ENCODE measurements around the gene PDE1A.

Gene PDE1A

GRCh38 chr2:182426918-182427240, at the start of gene PDE1A:
PDE1A (minus strand) TSS chr2:182427036.
- no peak for DNase-seq

- DNase-seq, result no peak
Observed at GRCh38 chr2:182473635-182474034, 46.8 kb upstream of the PDE1A start.

GRCh38 chr2:182463760-182464159, 36.9 kb upstream of the PDE1A start:
- no peak for DNase-seq

- DNase-seq, result peak; percentile 65
Observed at GRCh38 chr2:182456784-182457183, 29.9 kb upstream of the PDE1A start.

GRCh38 chr2:182452456-182452990, 25.7 kb upstream of the PDE1A start:
- no peak for DNase-seq

GRCh38 chr2:182448371-182448770, 21.5 kb upstream of the PDE1A start:
- DNase-seq, result no peak

GRCh38 chr2:182447863-182448262, 21.0 kb upstream of the PDE1A start:
- DNase-seq, result no peak

- DNase-seq, result no peak
Observed at GRCh38 chr2:182447163-182447562, 20.3 kb upstream of the PDE1A start.

GRCh38 chr2:182446087-182446486, 19.3 kb upstream of the PDE1A start:
- no peak for DNase-seq

GRCh38 chr2:182445391-182445965, 18.6 kb upstream of the PDE1A start:
- DNase-seq, result no peak

- DNase-seq, result no peak
Observed at GRCh38 chr2:182444806-182445205, 18.0 kb upstream of the PDE1A start.

GRCh38 chr2:182444170-182444569, 17.3 kb upstream of the PDE1A start:
- no peak for DNase-seq

- no peak for DNase-seq
Observed at GRCh38 chr2:182436252-182436651, 9.4 kb upstream of the PDE1A start.

- DNase-seq, result no peak
Observed at GRCh38 chr2:182435754-182436153, 8.9 kb upstream of the PDE1A start.

GRCh38 chr2:182432051-182432450, 5.2 kb upstream of the PDE1A start:
- no peak for DNase-seq

GRCh38 chr2:182428476-182428875, 1.6 kb upstream of the PDE1A start:
- no peak for DNase-seq

- peak; percentile 34 for DNase-seq
Observed at GRCh38 chr2:182426082-182426917, 536 bp downstream of the PDE1A start.

- peak; percentile 55 for DNase-seq
Observed at GRCh38 chr2:182422864-182423263, 4.0 kb downstream of the PDE1A start.

- no peak for DNase-seq
Observed at GRCh38 chr2:182420669-182421068, 6.2 kb downstream of the PDE1A start.

GRCh38 chr2:182416861-182417260, 10.0 kb downstream of the PDE1A start:
- no peak for DNase-seq

GRCh38 chr2:182416191-182416590, 10.6 kb downstream of the PDE1A start:
- no peak for DNase-seq

- DNase-seq, result no peak
Observed at GRCh38 chr2:182415771-182416170, 11.1 kb downstream of the PDE1A start.

- no peak for DNase-seq
Observed at GRCh38 chr2:182412858-182413257, 14.0 kb downstream of the PDE1A start.

GRCh38 chr2:182410120-182410519, 16.7 kb downstream of the PDE1A start:
- DNase-seq, result no peak

GRCh38 chr2:182406221-182406620, 20.6 kb downstream of the PDE1A start:
- DNase-seq, result no peak
